ENCODE data around the gene ATRIP.
"Not testable (repeated sequence)": the region's sequence is repeated elsewhere in the genome, so short reads cannot be mapped to it uniquely, and the experiment has no call there.

The ATRIP gene

DNA sequence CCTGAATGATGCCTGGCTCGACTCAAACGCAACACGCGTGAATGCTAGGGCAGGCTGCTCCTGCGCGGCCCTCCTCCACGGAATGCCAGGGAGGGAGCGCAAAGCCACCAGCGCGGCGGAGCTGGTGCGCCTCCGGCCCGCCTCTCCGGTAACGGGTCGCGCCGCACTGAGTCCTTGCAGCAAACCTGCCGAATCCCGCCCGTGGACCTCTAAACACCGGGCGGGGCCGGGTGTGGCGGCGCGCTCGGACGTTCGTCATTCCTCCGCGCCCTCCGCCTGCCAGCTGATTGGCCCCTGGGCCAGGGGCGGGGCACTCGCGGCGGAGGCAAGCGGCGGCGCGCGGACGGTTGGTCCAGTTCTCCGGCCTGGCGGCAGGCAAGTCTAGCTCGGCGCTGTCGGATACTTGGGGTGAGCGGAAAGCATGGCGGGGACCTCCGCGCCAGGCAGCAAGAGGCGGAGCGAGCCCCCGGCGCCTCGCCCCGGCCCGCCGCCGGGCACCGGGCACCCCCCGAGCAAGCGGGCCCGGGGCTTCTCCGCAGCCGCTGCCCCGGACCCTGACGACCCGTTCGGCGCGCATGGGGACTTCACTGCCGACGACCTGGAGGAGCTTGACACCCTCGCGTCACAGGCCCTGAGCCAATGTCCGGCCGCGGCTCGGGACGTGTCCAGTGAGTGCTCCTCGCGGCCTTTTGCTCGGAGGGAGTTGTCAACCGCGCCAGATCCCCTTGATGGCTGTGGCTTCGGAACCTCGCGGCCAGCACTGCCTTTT lies at the start of gene ATRIP:
Gene ATRIP (plus strand): TSS at position 313 of the 769 bp plus-strand sequence. CDS start 109 bp downstream, at position 422.
- DNase-seq (ENCODE audit: low read depth) = peak; percentile 94
- TF ChIP-seq POLR2A (IDR thresholded peaks at IDR 0.05; ENCODE audit: extremely low read depth, insufficient read length) (peak; percentile 98), MYC (IDR thresholded peaks at IDR 0.05; ENCODE audit: low read depth, low read length) (peak; percentile 70)
- TF ChIP-seq, protein P1, sequence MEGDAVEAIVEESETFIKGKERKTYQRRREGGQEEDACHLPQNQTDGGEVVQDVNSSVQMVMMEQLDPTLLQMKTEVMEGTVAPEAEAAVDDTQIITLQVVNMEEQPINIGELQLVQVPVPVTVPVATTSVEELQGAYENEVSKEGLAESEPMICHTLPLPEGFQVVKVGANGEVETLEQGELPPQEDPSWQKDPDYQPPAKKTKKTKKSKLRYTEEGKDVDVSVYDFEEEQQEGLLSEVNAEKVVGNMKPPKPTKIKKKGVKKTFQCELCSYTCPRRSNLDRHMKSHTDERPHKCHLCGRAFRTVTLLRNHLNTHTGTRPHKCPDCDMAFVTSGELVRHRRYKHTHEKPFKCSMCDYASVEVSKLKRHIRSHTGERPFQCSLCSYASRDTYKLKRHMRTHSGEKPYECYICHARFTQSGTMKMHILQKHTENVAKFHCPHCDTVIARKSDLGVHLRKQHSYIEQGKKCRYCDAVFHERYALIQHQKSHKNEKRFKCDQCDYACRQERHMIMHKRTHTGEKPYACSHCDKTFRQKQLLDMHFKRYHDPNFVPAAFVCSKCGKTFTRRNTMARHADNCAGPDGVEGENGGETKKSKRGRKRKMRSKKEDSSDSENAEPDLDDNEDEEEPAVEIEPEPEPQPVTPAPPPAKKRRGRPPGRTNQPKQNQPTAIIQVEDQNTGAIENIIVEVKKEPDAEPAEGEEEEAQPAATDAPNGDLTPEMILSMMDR (IDR thresholded peaks at IDR 0.05; ENCODE audit: low read depth, low read length) = no peak
- TF ChIP-seq, protein P2, sequence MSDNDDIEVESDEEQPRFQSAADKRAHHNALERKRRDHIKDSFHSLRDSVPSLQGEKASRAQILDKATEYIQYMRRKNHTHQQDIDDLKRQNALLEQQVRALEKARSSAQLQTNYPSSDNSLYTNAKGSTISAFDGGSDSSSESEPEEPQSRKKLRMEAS (IDR thresholded peaks at IDR 0.05; ENCODE audit: low read depth, low read length) = peak; percentile 41
- H3K4me3 ChIP-seq (ENCODE audit: low read depth, low read length) = peak within 1 kb of the TSS; percentile 91

DNA sequence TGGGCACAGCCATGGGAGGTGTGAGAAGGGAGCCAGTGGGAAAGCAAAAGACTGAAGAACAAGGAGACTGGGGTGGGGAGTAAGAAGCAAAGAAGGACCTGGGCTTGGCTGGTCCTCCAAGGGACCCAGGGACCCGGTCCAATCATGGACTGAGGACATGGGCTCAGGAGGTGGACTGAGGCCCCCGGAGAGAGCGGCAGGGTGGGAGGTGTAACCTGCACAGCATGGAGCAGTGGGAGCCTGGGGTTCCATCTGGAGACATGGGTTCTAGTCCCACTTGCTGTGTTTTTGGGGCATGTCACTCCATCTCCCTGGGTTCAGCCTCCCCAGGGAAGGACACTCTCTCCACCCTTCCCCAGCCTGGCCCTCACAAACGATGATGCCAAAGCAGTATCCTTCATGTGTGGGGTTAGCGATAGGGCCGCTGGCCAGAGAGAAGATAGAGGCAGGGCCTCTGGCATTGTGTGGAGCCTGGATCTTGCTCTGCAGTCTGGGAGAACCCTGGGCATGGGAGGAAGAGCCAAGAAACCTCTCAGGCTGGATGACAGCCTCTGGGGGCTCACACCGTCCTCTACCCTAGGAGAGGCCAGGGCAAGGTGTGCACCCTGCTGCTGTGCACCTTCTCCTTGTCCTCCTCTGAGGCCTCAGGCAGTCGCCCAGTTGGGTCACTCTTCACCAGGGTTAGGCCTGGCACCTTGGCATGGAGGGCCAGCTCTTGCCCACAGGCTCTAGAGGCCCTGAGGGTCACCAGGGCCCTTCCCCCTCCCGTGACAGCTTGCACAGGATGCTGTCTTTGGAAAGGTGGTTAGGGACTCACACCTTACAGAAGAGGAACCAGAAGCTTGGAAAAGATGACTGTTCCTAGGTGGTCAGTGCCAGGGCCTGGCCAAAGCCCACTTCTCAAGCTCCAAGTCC lies 48.5 kb upstream of the ATRIP start:
- no peak for DNase-seq (ENCODE audit: low read depth)
- no peak overlapping the region for H3K4me3 ChIP-seq (ENCODE audit: low read depth, low read length)
- TF ChIP-seq, protein P1 (IDR thresholded peaks at IDR 0.05; ENCODE audit: low read depth, low read length) = no peak
- no peak for TF ChIP-seq POLR2A (IDR thresholded peaks at IDR 0.05; ENCODE audit: extremely low read depth, insufficient read length)
- TF ChIP-seq, protein P2 (IDR thresholded peaks at IDR 0.05; ENCODE audit: low read depth, low read length) = no peak
- TF ChIP-seq MYC (IDR thresholded peaks at IDR 0.05; ENCODE audit: low read depth, low read length) = no peak

DNA sequence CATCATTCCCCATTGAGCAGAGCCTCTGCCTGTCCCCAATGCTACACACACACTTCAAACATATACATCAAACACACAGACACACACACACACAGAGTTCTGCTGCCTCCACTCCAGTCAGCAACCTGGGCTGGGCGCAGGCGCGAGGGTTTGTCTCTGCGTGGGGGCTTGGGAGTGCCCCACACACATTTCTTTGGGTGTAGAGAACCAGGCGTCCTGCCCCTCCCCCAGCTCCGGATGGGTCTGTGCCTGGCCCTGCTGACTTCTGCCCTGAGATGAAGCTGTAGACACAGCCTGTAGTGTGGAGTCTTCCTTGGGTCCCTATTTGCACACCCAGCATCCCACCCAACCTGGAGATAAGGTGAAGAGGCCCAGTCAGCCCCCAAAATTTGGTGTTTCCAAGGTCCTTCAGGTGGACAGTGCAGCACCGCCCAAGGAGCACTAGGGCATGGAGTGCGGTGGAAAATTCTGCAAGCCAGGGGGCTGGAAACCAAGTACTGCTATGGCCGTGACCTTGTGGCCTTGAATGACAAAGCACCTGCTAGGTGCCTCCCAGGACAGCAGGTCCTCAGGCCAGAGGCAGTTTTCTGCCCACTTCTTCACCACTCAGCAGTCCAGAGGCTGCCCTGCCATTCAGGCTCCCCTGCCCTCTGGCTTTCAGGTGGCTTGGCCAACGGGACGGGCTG lies 47.7 kb upstream of the ATRIP start:
- DNase-seq (ENCODE audit: low read depth) = no peak
- TF ChIP-seq, protein P2 (IDR thresholded peaks at IDR 0.05; ENCODE audit: low read depth, low read length) = no peak
- TF ChIP-seq POLR2A (IDR thresholded peaks at IDR 0.05; ENCODE audit: extremely low read depth, insufficient read length) (no peak), MYC (IDR thresholded peaks at IDR 0.05; ENCODE audit: low read depth, low read length) (no peak)
- TF ChIP-seq, protein P1 (IDR thresholded peaks at IDR 0.05; ENCODE audit: low read depth, low read length) = no peak
- no peak overlapping the region for H3K4me3 ChIP-seq (ENCODE audit: low read depth, low read length)

DNA sequence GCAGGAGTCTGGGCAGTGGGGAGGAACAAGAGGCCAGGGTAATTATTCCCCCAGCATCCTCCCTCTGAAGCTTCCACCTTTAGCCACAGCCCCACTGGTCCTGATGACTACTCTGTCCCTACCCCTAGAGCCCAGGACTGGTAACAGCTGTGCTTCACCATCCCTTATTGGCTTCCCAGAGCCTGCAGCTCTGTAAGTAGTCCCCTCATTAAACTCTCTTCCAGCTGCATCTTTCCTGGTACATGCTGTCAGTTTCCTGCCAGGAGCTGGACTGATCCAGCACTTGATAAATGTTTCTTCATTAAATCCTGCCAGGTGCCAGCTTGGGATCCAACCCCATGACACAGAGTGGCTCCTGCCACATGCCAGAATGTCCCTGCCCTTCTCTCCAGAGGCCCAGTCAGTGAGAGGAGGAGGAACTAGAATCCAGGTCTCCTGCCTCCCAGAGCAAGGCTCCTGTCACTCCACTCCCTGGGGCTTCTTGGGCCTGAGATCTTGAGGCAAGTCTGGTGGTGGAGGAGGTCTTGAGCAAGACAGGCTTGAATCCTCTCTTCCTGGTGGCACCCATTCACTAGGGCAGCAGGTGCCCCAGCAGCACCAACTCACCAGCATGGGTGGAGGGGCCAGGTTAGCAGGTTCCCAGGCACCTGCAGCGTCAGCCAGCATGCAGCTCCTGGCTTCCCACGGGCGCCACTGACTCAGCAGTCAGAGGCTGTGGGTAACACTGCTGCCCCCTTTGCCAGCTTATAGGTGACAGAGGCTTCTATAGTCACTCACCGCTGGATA lies 47.0 kb upstream of the ATRIP start:
- H3K4me3 ChIP-seq (ENCODE audit: low read depth, low read length) = no peak overlapping the region
- DNase-seq (ENCODE audit: low read depth) = peak; percentile 33
- TF ChIP-seq, protein P1 (IDR thresholded peaks at IDR 0.05; ENCODE audit: low read depth, low read length) = no peak
- no peak for TF ChIP-seq POLR2A (IDR thresholded peaks at IDR 0.05; ENCODE audit: extremely low read depth, insufficient read length)

DNA sequence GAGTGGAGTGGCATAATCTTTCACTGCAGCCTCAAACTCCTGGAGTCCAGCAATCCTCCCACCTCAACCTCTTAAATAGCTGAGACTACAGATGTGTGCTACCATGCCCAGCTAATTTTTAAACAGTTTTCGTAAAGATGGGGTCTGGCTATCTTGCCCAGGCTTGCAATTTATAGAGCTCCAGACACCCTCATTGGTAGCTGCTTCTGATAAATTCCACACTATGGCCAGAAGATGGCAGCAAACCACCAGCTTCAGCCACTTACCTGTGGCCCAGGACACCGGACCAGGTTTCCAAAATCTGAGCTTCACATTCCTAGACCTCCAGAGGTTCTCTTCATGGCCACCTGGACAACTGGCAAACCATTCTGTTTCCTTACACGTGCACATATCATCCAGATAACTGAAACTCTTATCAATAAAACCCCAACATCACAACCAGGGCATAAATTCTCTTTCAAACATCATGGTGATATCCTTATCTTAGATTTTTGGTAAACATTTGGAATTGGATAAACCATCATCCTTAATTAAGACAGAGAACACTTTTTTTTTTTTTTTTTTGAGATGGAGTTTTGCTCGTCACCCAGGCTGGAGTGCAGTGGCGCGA lies 45.6 kb upstream of the ATRIP start:
- H3K4me3 ChIP-seq (ENCODE audit: low read depth, low read length) = no peak overlapping the region
- TF ChIP-seq, protein P1 (IDR thresholded peaks at IDR 0.05; ENCODE audit: low read depth, low read length) = peak; percentile 48
- TF ChIP-seq POLR2A (IDR thresholded peaks at IDR 0.05; ENCODE audit: extremely low read depth, insufficient read length) = no peak
- peak; percentile 63 for DNase-seq (ENCODE audit: low read depth)

DNA sequence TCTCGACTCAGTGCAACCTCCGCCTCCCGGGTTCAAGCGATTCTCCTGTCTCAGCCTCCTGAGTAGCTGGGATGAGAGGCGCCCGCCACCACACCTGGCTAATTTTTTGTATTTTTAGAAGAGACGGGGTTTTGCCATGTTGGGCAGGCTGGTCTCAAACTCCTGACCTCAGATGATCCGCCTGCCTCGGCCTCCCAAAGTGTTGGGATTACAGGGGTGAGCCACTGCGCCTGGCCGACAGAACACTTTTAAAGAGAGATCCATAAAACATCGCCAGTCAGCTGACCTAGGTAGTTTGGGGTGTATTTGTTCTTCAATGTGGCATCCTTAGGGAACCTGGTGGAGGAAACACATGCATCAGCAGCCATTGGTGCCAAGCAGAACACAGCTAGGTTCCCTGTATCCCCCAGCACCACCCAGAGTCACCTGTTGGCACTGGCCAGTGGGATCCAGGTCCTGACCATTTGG lies 45.1 kb upstream of the ATRIP start:
- DNase-seq (ENCODE audit: low read depth); H3K4me3 ChIP-seq (ENCODE audit: low read depth, low read length): not testable (repeated sequence)

All from NB4 (cell line).